Esophagus (tissue), 2 donors: ENCODE measurements around the gene TMEM178B. TPM values are rescaled to one million over a fixed set of nuclear protein-coding genes. Genes with fewer than 3 reads are reported as not detected.
"Not testable (repeated sequence)": the region's sequence is repeated elsewhere in the genome, so short reads cannot be mapped to it uniquely, and the experiment has no call there.

Experiments
- H3K27ac ChIP-seq, 2 donors: one replicate each; pipeline ENCODE4 v1.5.1; 2013; ENCODE audit warnings: low read depth in 2 of 2, mild to moderate bottlenecking in 2 of 2, inconsistent platforms in 1 of 2, low read length in 1 of 2, moderate library complexity in 1 of 2
- H3K27me3 ChIP-seq, 2 donors: one replicate each; pipeline ENCODE4 v1.6.1; 2013; ENCODE audit warnings: low read length in 2 of 2, control low read depth in 1 of 2, mild to moderate bottlenecking in 1 of 2; ENCODE audit not compliant: insufficient read depth in 2 of 2, control insufficient read depth in 1 of 2
- H3K36me3 ChIP-seq, 2 donors: one replicate each; pipeline ENCODE4 v1.6.1; 2013; ENCODE audit warnings: low read length in 1 of 2; ENCODE audit not compliant: control insufficient read depth in 2 of 2, insufficient read depth in 2 of 2
- H3K4me1 ChIP-seq, 2 donors: one replicate each; pipeline ENCODE4 v1.6.1; 2013; ENCODE audit warnings: low read length in 1 of 2; ENCODE audit not compliant: control insufficient read depth in 2 of 2, insufficient read depth in 2 of 2
- H3K4me3 ChIP-seq, 2 donors: one replicate each; pipeline ENCODE4 v1.5.1; 2013; ENCODE audit warnings: low read length in 2 of 2, mild to moderate bottlenecking in 2 of 2, low read depth in 1 of 2, moderate library complexity in 1 of 2
- H3K9me3 ChIP-seq, 2 donors: one replicate each; pipeline ENCODE4 v1.6.1; 2013; ENCODE audit warnings: mild to moderate bottlenecking in 2 of 2, low read depth in 1 of 2, low read length in 1 of 2, moderate library complexity in 1 of 2; ENCODE audit not compliant: control insufficient read depth in 2 of 2, insufficient read depth in 1 of 2
- WGBS, 2 donors: extraction: QIAGEN DNeasy Blood & Tissue Kit; methylation state at CpG; one replicate each; pipeline ENCODE4 v1.1.7; 2013; 5-methylcytosine and 5-hydroxymethylcytosine counted together
- polyA plus RNA-seq, 2 donors: library from polyadenylated mRNA; stranded (reverse); fragments of 200-250 nt; gene quantifications; one replicate each; pipeline ENCODE4 v1.2.3, GENCODE V29; 2013
- donor health status: healthy with polysubstance abuse.
- donor health status: Bipolar disorder and iron deficiency.

The TMEM178B gene
- polyA plus RNA-seq, 2 donors = 0.21 to 0.26 TPM

GRCh38 chr7:141190495-141190894 lies 116.6 kb downstream of the TMEM178B start:
- H3K27me3 ChIP-seq = no peaks in the 10 kb centered on the region
- no peak overlapping the region for H3K4me3 ChIP-seq
- no peaks in the 10 kb centered on the region for H3K4me1 ChIP-seq
- H3K27ac ChIP-seq = no peak overlapping the region
- WGBS, 2 donors = 68 to 82% methylated on average over 5 of the region's 5 CpGs
- H3K36me3 ChIP-seq = no peaks in the 10 kb centered on the region
- H3K9me3 ChIP-seq = no peaks in the 10 kb centered on the region

- no peaks in the 10 kb centered on the region for H3K9me3 ChIP-seq
- no peaks in the 10 kb centered on the region for H3K36me3 ChIP-seq
- H3K27ac ChIP-seq = no peak overlapping the region
- no peaks in the 10 kb centered on the region for H3K27me3 ChIP-seq
- WGBS, 2 donors = 85 to 92% methylated on average over 3 of the region's 3 CpGs
- no peak overlapping the region for H3K4me3 ChIP-seq
- no peaks in the 10 kb centered on the region for H3K4me1 ChIP-seq
These were observed 117.4 kb downstream of the TMEM178B start for GRCh38 chr7:141191277-141191676.

GRCh38 chr7:141193066-141193465 lies 119.2 kb downstream of the TMEM178B start:
- Histone ChIP-seq H3K9me3 (no peaks in the 10 kb centered on the region), H3K36me3 (no peaks in the 10 kb centered on the region), H3K27ac (no peak overlapping the region), H3K27me3 (no peaks in the 10 kb centered on the region), H3K4me1 (no peaks in the 10 kb centered on the region), H3K4me3 (no peak overlapping the region)
- 73 to 78% methylated on average over 4 of the region's 4 CpGs for WGBS, 2 donors

GRCh38 chr7:141195722-141196121 lies 121.9 kb downstream of the TMEM178B start:
- not testable (repeated sequence) for H3K27me3 ChIP-seq, H3K36me3 ChIP-seq, H3K27ac ChIP-seq, H3K4me1 ChIP-seq, H3K4me3 ChIP-seq, H3K9me3 ChIP-seq
- WGBS, 2 donors = 76 to 77% methylated on average over 4 of the region's 4 CpGs

GRCh38 chr7:141198194-141198958 lies 124.5 kb downstream of the TMEM178B start:
- H3K27me3 ChIP-seq = no peaks in the 10 kb centered on the region
- H3K36me3 ChIP-seq = no peaks in the 10 kb centered on the region
- 50 to 54% methylated on average over 12 of the region's 12 CpGs for WGBS, 2 donors
- no peak overlapping the region for H3K4me3 ChIP-seq
- H3K4me1 ChIP-seq = no peaks in the 10 kb centered on the region
- no peaks in the 10 kb centered on the region for H3K9me3 ChIP-seq
- no peak overlapping the region for H3K27ac ChIP-seq

GRCh38 chr7:141200191-141201108 lies 126.6 kb downstream of the TMEM178B start:
- H3K36me3 ChIP-seq = no peaks in the 10 kb centered on the region
- H3K4me3 ChIP-seq = no peak overlapping the region
- H3K27ac ChIP-seq = no peak overlapping the region
- WGBS, 2 donors = 79 to 89% methylated on average over 14 of the region's 14 CpGs
- no peaks in the 10 kb centered on the region for H3K27me3 ChIP-seq
- no peaks in the 10 kb centered on the region for H3K9me3 ChIP-seq
- H3K4me1 ChIP-seq = peaks cover 0 to 2% of the 10 kb centered on the region in 2 donors

- Histone ChIP-seq H3K27me3 (no peaks in the 10 kb centered on the region), H3K4me3 (no peak overlapping the region), H3K27ac (no peak overlapping the region), H3K9me3 (no peaks in the 10 kb centered on the region), H3K36me3 (no peaks in the 10 kb centered on the region), H3K4me1 (peaks cover 0 to 2% of the 10 kb centered on the region in 2 donors)
- 74 to 83% methylated on average over 11 of the region's 11 CpGs for WGBS, 2 donors
These were observed 127.5 kb downstream of the TMEM178B start for GRCh38 chr7:141201145-141201885.

- no peak overlapping the region for H3K27ac ChIP-seq
- whole genome bisulfite sequencing, 2 donors = 43 to 48% methylated on average over 4 of the region's 4 CpGs
- H3K4me1 ChIP-seq = peaks cover 0 to 2% of the 10 kb centered on the region in 2 donors
- H3K9me3 ChIP-seq = no peaks in the 10 kb centered on the region
- H3K27me3 ChIP-seq = no peaks in the 10 kb centered on the region
- no peaks in the 10 kb centered on the region for H3K36me3 ChIP-seq
- H3K4me3 ChIP-seq = no peak overlapping the region
These were observed 128.7 kb downstream of the TMEM178B start for GRCh38 chr7:141202535-141202934.

GRCh38 chr7:141203177-141203576 lies 129.3 kb downstream of the TMEM178B start:
- no peaks in the 10 kb centered on the region for H3K27me3 ChIP-seq
- H3K4me3 ChIP-seq = no peak overlapping the region
- 89 to 90% methylated on average over 6 of the region's 6 CpGs for WGBS, 2 donors
- no peak overlapping the region for H3K27ac ChIP-seq
- no peaks in the 10 kb centered on the region for H3K9me3 ChIP-seq
- peaks cover 0 to 2% of the 10 kb centered on the region in 2 donors for H3K4me1 ChIP-seq
- no peaks in the 10 kb centered on the region for H3K36me3 ChIP-seq
